CD4-positive, alpha-beta T cell (primary cell): Measurements from ENCODE around the gene MCUB. TPM values are rescaled to one million over a fixed set of nuclear protein-coding genes. Genes with fewer than 3 reads are reported as not detected.

Source experiments
- ATAC-seq: fragments of 200-7000 bp; cut with Tn5 transposase; one replicate; pipeline ENCODE4 v1.10.0; 2022; ENCODE audit warnings: mild to moderate bottlenecking; ENCODE audit not compliant: poor library complexity
- CTCF ChIA-PET: fragments of 350-600 bp; sonication (Branson Sonifier 250); formaldehyde crosslinking; loops from one replicate; lab custom pipeline; 2021; ENCODE audit warnings: antibody characterized with exemption, inconsistent platforms; lab: Charles Lee
- POLR2A ChIA-PET: fragments of 350-600 bp; sonication (Branson Sonifier 250); formaldehyde crosslinking; loops from one replicate; lab custom pipeline; 2021; ENCODE audit warnings: antibody characterized with exemption, inconsistent platforms; lab: Charles Lee
- DNase-seq, 14 experiments: peaks; one replicate each; pipeline ENCODE4 v3.0.0-alpha.2; 2013 to 2020; ENCODE audit warnings: mixed read lengths in 2 of 14
- H3K27ac ChIP-seq, 2 donors: one replicate each; pipeline versions ENCODE4 v1.5.1 to v1.7.0; 2013; ENCODE audit warnings: low read length in 2 of 2, low read depth in 1 of 2, mild to moderate bottlenecking in 1 of 2
- H3K27me3 ChIP-seq, 2 experiments: 1 replicate in 1 of 2; 2 replicates in 1 of 2; pipeline versions ENCODE4 v1.6.1 to v1.7.0; 2013; ENCODE audit warnings: low read length in 2 of 2, control low read depth in 1 of 2, mild to moderate bottlenecking in 1 of 2, moderate library complexity in 1 of 2; ENCODE audit not compliant: insufficient read depth in 2 of 2, control insufficient read depth in 1 of 2
- H3K36me3 ChIP-seq: one replicate; pipeline ENCODE4 v1.6.1; 2013; ENCODE audit warnings: low read length, control low read depth; ENCODE audit not compliant: insufficient read depth
- H3K4me1 ChIP-seq: one replicate; pipeline ENCODE4 v1.6.1; 2013; ENCODE audit warnings: low read length, control low read depth; ENCODE audit not compliant: insufficient read depth
- H3K4me3 ChIP-seq: one replicate; pipeline ENCODE4 v1.5.1; 2013; ENCODE audit warnings: mild to moderate bottlenecking, low read length, moderate library complexity
- H3K9me3 ChIP-seq, 2 experiments: 1 replicate in 1 of 2; 2 replicates in 1 of 2; pipeline versions ENCODE4 v1.6.1 to v1.7.0; 2013; ENCODE audit warnings: low read length in 2 of 2, mild to moderate bottlenecking in 2 of 2, control low read depth in 1 of 2, moderate library complexity in 1 of 2; ENCODE audit not compliant: control insufficient read depth in 1 of 2, insufficient read depth in 1 of 2
- H3K27ac Mint-ChIP-seq: one replicate; pipeline ENCODE4 v1.8.0; 2020; ENCODE audit warnings: mixed read lengths
- H3K27me3 Mint-ChIP-seq: one replicate; pipeline ENCODE4 v1.8.0; 2021; ENCODE audit warnings: mixed read lengths
- H3K36me3 Mint-ChIP-seq: one replicate; pipeline ENCODE4 v1.8.0; 2021; ENCODE audit warnings: low read depth, mixed read lengths
- H3K4me1 Mint-ChIP-seq: one replicate; pipeline ENCODE4 v1.8.0; 2021; ENCODE audit warnings: low read depth, mixed read lengths
- H3K4me3 Mint-ChIP-seq: one replicate; pipeline ENCODE4 v1.8.0; 2020; ENCODE audit warnings: mild to moderate bottlenecking, mixed read lengths
- H3K9me3 Mint-ChIP-seq: one replicate; pipeline ENCODE4 v1.8.0; 2020; ENCODE audit warnings: mixed read lengths
- intact Hi-C, 2 experiments: fragments of 100-400 bp; cut with DNase I in 1 of 2; cut with micrococcal nuclease in 1 of 2; formaldehyde crosslinking; loops; one replicate each; pipeline versions ENCODE4 v1.15.1 to v1.9.0; 2023 to 2025; cut with DNase I, micrococcal nuclease
- total RNA-seq, 174 experiments: library from RNA in 2 of 174; stranded (reverse) in 2 of 174; gene quantifications; one replicate each; pipeline ENCODE4 v1.2.3 and lab custom pipeline; 2021 to 2026
- TF ChIP-seq, protein P1 (sequence below): fragments of 200-600 bp; IDR thresholded peaks from one replicate; pipeline ENCODE4 v1.8.0; 2022; ENCODE audit warnings: antibody characterized with exemption, mild to moderate bottlenecking

Gene MCUB
- total RNA-seq, 2 experiments from 2014 or later: 98.1 to 108 TPM

DNA sequence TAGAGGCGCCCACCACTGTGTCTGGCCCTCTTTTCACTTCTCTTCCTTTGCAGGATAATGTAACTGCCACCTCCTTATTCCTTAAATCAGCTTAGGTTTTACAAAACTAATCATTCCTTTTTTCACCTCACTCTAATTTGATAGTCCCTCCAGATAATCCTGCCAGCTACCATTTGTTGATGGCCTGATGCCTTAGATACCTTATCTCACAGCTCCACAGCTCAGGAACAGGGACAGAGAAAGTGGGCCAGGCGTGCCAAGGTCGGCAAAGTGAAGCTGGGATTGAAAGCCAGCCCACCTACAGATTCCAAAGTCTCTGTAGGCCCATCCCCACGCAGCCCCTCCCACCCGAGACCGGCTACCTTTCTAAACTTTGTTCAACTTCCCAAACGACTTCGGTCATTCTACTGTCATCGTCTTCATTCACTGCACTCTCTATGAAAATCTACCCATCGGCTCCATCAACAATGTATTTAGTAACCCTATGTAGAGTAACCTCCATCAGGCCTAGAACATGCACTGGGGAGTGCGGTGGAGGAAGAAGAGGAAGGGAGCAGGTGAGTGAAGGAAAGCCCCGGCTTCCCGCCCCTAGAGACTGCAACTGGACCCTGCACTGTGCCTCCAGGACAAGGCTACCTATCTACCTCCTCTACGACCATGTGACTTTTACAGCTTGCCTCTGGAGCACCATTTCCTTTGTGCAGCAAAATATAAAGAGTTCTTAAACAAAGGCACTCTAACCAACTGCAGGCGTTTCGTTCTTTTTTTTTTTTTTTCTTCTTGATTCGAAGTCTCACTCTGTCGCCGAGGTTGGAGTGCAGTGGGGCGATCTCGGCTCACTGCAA lies 141.7 kb downstream of the MCUB start:
- Mint-ChIP-seq H3K9me3 (no peaks in the 10 kb centered on the region), H3K27me3 (no peaks in the 10 kb centered on the region), H3K27ac (peak overlapping the region; percentile 96), H3K4me1 (peaks cover 58% of the 10 kb centered on the region), H3K36me3 (peaks cover 44% of the 10 kb centered on the region), H3K4me3 (peak overlapping the region; percentile 97)
- ChIA-PET CTCF (interaction anchor here (0.6 to 2.0 kb wide), 5 partner anchors 9 to 270 kb away, joined by 3 to 13 read pairs (median 3); partner anchors contain the start of gene PLA2G12A), POLR2A (interaction anchor here (0.5 to 8.2 kb wide), 15 partner anchors 11 to 1982 kb away, joined by 3 to 46 read pairs (median 3); partner anchors contain the start of genes GAR1, MCUB and PAPSS1)
- H3K9me3 ChIP-seq: no peaks in the 10 kb centered on the region
- TF ChIP-seq, protein P1, sequence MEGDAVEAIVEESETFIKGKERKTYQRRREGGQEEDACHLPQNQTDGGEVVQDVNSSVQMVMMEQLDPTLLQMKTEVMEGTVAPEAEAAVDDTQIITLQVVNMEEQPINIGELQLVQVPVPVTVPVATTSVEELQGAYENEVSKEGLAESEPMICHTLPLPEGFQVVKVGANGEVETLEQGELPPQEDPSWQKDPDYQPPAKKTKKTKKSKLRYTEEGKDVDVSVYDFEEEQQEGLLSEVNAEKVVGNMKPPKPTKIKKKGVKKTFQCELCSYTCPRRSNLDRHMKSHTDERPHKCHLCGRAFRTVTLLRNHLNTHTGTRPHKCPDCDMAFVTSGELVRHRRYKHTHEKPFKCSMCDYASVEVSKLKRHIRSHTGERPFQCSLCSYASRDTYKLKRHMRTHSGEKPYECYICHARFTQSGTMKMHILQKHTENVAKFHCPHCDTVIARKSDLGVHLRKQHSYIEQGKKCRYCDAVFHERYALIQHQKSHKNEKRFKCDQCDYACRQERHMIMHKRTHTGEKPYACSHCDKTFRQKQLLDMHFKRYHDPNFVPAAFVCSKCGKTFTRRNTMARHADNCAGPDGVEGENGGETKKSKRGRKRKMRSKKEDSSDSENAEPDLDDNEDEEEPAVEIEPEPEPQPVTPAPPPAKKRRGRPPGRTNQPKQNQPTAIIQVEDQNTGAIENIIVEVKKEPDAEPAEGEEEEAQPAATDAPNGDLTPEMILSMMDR: no peak
- no peaks in the 10 kb centered on the region for H3K27me3 ChIP-seq
- ATAC-seq (peak; percentile 14), DNase-seq (peak in 4 of 14 experiments; percentile 11 to 34 (median 26))
- H3K4me3 ChIP-seq: peak overlapping the region; percentile 80
- peak overlapping the region in 1 of 2 donors; percentile 1 for H3K27ac ChIP-seq
- peaks cover 33% of the 10 kb centered on the region for H3K4me1 ChIP-seq
- peaks cover 8% of the 10 kb centered on the region for H3K36me3 ChIP-seq
- intact Hi-C loops: loop anchor here (1.0 to 10.0 kb wide), 5 partner anchors 113 to 269 kb away; partner anchors contain the start of genes GAR1 (in 1 of the 2), MCUB (in 1 of the 2) and SEC24B (in 1 of the 2)

DNA sequence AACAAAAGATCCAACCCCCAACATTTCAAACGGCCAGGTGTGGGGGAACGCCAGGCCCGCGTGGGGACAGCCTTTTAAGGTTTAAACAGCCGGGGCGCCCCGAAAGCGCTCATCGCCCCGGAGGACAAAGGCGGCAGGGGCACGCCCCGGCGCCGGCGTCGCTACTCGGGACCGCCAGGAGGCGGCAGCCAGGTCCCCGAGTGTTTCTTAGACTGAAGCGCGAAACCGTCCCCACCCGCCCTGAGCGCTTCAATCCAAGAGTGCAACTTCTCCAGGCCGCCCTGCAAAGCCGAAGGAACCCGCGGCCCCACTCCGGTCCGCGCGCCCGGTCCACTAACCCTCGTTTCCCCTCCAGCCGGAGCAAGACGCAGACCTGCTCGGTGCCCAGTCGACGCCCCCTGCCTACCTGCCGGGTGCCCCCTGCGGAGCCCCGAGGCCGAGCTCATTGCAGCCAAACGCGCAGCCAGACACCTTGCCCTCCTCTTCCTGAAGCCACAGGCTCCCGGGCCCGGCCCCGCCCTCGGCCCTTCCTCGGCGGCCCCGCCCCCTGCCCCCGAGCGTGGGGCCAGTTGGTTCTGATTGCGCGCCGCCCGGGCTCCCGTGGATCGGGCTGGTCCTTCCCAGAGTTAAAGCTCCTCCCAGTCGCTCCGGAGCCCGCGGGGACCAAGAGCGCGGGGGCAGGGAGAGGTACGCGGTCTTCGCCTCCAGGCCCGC lies 143.1 kb downstream of the MCUB start, which contains the start of gene CASP6:
Gene CASP6 (minus strand): TSS at position 496 of the 714 bp plus-strand sequence. CDS start 50 bp downstream, at position 446.
- intact Hi-C loops: loop anchor here (1.0 to 10.0 kb wide), 6 partner anchors 112 to 271 kb away; partner anchors contain the start of genes GAR1 (in 1 of the 2), MCUB (in 1 of the 2) and SEC24B (in 1 of the 2)
- peaks cover 50% of the 10 kb centered on the region for H3K4me1 Mint-ChIP-seq
- POLR2A ChIA-PET: interaction anchor here (0.7 to 8.2 kb wide), 11 partner anchors 12 to 1983 kb away, joined by 3 to 46 read pairs (median 4); partner anchors contain the start of genes MCUB and PAPSS1

More for the DNA sequence above, 143.1 kb downstream of the MCUB start, which contains the start of gene CASP6:
- peaks cover 33% of the 10 kb centered on the region for H3K4me1 ChIP-seq
- ATAC-seq: peak; percentile 90
- peaks cover 36% of the 10 kb centered on the region for H3K36me3 Mint-ChIP-seq
- H3K4me3 ChIP-seq: peak within 1 kb of the TSS; percentile 80
- no peaks in the 10 kb centered on the region for H3K9me3 ChIP-seq
- no peaks in the 10 kb centered on the region for H3K9me3 Mint-ChIP-seq
- no peaks in the 10 kb centered on the region for H3K27me3 Mint-ChIP-seq
- CTCF ChIA-PET: interaction anchor here (0.6 to 2.0 kb wide), 10 partner anchors 12 to 142 kb away, joined by 3 to 13 read pairs (median 3); partner anchors contain the start of gene PLA2G12A
- no peaks in the 10 kb centered on the region for H3K36me3 ChIP-seq
- peak within 1 kb of the TSS; percentile 97 for H3K4me3 Mint-ChIP-seq
- peak; percentile 62 to 90 (median 73) for DNase-seq
- H3K27ac ChIP-seq: peak within 1 kb of the TSS; percentile 39 to 60
- H3K27me3 ChIP-seq: no peaks in the 10 kb centered on the region
- H3K27ac Mint-ChIP-seq: peak within 1 kb of the TSS; percentile 96
- TF ChIP-seq, protein P1: peak; percentile 78
